AG09309 (cell line): ENCODE results near the gene ROBO3.

Experiments
- DNase-seq: peaks from one replicate; pipeline ENCODE4 v3.0.0-alpha.2; 2010; ENCODE audit warnings: low read depth
- H3K4me3 ChIP-seq: 2 replicates; pipeline ENCODE4 v1.5.1; 2011; ENCODE audit warnings: mild to moderate bottlenecking, low read depth, low read length, moderate library complexity; ENCODE audit not compliant: control insufficient read depth
- CTCF ChIP-seq: IDR thresholded peaks from 2 replicates; pipeline ENCODE4 v1.5.1; 2011; ENCODE audit warnings: mild to moderate bottlenecking, low read depth, low read length, inconsistent platforms; ENCODE audit not compliant: insufficient read depth, control insufficient read depth; ENCODE audit errors: missing control alignments

ROBO3 gene

GRCh38 chr11:124894606-124895430, 29.6 kb downstream of the ROBO3 start:
- no peak overlapping the region for H3K4me3 ChIP-seq
- no peak for TF ChIP-seq CTCF
- DNase-seq: no peak

- TF ChIP-seq CTCF: no peak
- no peak for DNase-seq
- H3K4me3 ChIP-seq: no peak overlapping the region
Observed at GRCh38 chr11:124895471-124895971, 30.3 kb downstream of the ROBO3 start.

- TF ChIP-seq CTCF: no peak
Observed at GRCh38 chr11:124896071-124896750, 31.0 kb downstream of the ROBO3 start.

GRCh38 chr11:124896821-124897391, 31.7 kb downstream of the ROBO3 start:
- no peak overlapping the region for H3K4me3 ChIP-seq
- no peak for TF ChIP-seq CTCF
- DNase-seq: no peak

More at GRCh38 chr11:124896071-124896750, 31.0 kb downstream of the ROBO3 start:
- no peak for DNase-seq
- H3K4me3 ChIP-seq: no peak overlapping the region

- no peak for DNase-seq
- H3K4me3 ChIP-seq: no peak within 1 kb of the TSS
- TF ChIP-seq CTCF: no peak
Observed at GRCh38 chr11:124897674-124898262, 32.5 kb downstream of the ROBO3 start, which contains the start of gene ROBO4. Gene ROBO4 (minus strand): TSS chr11:124897865. CDS start chr11:124897795, 70 bp downstream.

GRCh38 chr11:124898263-124898680, 33.0 kb downstream of the ROBO3 start:
- no peak overlapping the region for H3K4me3 ChIP-seq
- peak; percentile 72 for DNase-seq
- TF ChIP-seq CTCF: peak; percentile 33
